ENCODE measurements around the gene LRRC27.

The LRRC27 gene

DNA sequence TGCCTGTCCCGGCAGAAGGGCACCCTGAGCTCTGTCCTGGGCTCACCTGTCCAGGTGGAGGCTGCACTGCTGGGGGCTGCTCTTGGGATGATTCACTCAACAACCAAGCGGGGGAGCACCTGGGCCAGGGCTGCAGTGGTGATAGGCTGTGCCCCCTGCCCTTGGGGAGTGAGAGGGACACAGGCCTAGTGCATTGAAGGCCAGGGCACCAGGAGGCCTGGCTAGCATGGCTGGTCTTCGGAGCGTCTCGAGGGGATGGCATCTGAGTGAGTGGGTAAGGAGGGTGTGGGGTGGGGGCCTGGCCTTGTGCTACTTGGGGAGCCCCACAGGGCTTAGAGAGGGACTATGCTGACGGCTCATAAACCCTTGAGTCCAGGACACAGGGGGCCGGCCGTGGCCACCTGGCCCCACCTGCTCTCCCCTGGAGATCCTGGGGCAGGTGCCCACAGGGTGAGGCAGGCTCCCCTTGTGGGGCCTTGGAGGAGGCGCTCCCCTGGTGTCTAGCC, 68.1 kb downstream of the LRRC27 start:
- Histone ChIP-seq H3K27ac (ENCODE audit: low read length) (no peak overlapping the region), H3K9me3 (ENCODE audit: insufficient read depth, low read length) (no peaks in the 10 kb centered on the region), H3K4me3 (ENCODE audit: low read length) (no peak overlapping the region), H4K20me1 (ENCODE audit: insufficient read depth, low read length) (0 out of 2 replicates have a peak, but pooled peaks cover 7% of the 10 kb centered on the region), H2AFZ (ENCODE audit: low read depth, low read length) (no peak overlapping the region), H3K36me3 (replicated peaks; ENCODE audit: low read depth, low read length) (no peaks in the 10 kb centered on the region), H3K4me2 (ENCODE audit: low read length) (no peak overlapping the region), H3K79me2 (ENCODE audit: low read length) (peaks cover 12% of the 10 kb centered on the region), H3K9ac (ENCODE audit: low read length) (no peak overlapping the region), H3K4me1 (ENCODE audit: low read length) (peaks cover 10% of the 10 kb centered on the region; the same call in 1 of the 2 replicates), H3K27me3 (ENCODE audit: low read depth, low read length) (no peaks in the 10 kb centered on the region)
- TF ChIP-seq, protein P1, sequence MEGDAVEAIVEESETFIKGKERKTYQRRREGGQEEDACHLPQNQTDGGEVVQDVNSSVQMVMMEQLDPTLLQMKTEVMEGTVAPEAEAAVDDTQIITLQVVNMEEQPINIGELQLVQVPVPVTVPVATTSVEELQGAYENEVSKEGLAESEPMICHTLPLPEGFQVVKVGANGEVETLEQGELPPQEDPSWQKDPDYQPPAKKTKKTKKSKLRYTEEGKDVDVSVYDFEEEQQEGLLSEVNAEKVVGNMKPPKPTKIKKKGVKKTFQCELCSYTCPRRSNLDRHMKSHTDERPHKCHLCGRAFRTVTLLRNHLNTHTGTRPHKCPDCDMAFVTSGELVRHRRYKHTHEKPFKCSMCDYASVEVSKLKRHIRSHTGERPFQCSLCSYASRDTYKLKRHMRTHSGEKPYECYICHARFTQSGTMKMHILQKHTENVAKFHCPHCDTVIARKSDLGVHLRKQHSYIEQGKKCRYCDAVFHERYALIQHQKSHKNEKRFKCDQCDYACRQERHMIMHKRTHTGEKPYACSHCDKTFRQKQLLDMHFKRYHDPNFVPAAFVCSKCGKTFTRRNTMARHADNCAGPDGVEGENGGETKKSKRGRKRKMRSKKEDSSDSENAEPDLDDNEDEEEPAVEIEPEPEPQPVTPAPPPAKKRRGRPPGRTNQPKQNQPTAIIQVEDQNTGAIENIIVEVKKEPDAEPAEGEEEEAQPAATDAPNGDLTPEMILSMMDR (IDR thresholded peaks at IDR 0.05; ENCODE audit: low read depth, low read length), result no peak
- TF ChIP-seq EZH2phosphoT487 (IDR thresholded peaks at IDR 0.05; ENCODE audit: low read depth), result no peak

DNA sequence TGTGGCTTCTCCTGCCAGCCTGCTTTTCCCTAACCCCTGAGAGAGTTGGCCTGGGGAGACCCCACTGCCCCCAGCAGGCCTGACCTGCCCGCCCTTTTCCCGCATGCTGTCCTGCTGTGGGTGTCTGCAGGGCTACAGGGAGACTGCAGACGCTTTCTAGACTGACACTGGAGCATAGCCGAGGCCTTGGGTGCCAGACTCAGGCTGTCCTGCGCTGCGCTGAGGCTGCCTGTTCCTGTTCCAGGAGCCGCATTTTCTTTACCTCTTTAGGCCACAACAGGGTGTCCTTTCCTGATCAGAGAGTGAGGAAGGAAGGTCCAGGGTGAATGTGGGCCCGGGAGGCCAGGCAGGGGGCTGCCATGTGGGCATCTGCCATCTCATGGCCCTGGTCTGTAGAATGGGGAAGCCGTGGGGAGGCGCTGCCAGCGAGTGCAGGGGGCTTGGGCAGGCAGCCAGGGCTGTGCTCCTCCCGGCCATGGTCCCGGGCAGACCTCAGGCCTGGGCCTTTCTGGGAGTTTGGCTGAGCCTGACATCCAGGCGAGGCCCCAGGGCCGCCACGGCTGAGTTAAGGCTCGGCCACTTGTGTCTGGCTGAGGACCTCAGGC, 68.7 kb downstream of the LRRC27 start:
- Histone ChIP-seq H3K27me3 (ENCODE audit: low read depth, low read length) (no peaks in the 10 kb centered on the region), H3K4me3 (ENCODE audit: low read length) (no peak overlapping the region), H3K4me2 (ENCODE audit: low read length) (no peak overlapping the region), H3K9ac (ENCODE audit: low read length) (no peak overlapping the region), H3K79me2 (ENCODE audit: low read length) (peaks cover 12% of the 10 kb centered on the region), H3K27ac (ENCODE audit: low read length) (no peak overlapping the region), H3K36me3 (replicated peaks; ENCODE audit: low read depth, low read length) (no peaks in the 10 kb centered on the region), H3K4me1 (ENCODE audit: low read length) (peaks cover 5% of the 10 kb centered on the region; the same call in 1 of the 2 replicates), H3K9me3 (ENCODE audit: insufficient read depth, low read length) (no peaks in the 10 kb centered on the region), H4K20me1 (ENCODE audit: insufficient read depth, low read length) (0 out of 2 replicates have a peak, but pooled peaks cover 7% of the 10 kb centered on the region), H2AFZ (ENCODE audit: low read depth, low read length) (no peak overlapping the region)
- TF ChIP-seq, protein P1 (IDR thresholded peaks at IDR 0.05; ENCODE audit: low read depth, low read length), result no peak
- no peak for TF ChIP-seq EZH2phosphoT487 (IDR thresholded peaks at IDR 0.05; ENCODE audit: low read depth)

DNA sequence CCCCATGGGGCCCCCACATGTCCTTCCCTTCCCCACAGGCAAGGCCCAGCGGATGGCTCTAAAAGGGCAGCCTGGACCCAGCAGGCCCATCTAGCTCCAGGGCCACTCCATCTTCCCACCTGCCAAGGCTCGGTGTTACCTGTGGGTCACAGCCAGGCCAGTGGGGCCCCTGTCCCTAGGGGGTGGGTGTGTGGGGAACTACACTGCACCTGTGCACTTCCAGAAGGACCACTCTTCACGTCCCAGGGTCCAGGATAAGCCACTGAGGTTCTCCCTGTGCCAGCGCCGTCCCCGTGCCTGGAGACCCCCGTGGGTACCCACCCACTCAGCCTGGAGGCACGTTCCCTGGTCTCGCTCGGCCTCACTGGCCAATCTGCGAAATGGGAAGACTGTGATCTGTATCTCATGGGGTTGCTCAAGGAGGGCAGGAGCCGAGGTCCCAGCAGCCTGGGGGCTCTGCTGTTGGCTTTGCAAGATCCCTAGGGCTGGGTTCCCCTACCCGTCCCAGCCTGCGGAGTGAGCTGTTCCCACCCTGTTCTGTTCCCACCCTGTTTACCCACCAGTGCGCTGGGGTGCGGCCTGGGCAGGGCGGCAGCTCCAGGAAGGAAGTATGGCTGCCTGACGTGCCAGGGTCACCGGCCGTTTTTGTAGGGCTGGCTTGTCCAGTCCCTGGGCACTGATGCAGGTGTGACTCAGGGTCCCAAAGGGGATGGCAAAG, 69.6 kb downstream of the LRRC27 start:
- peaks cover 5% of the 10 kb centered on the region; the same call in 1 of the 2 replicates for H3K4me1 ChIP-seq (ENCODE audit: low read length)
- no peak for TF ChIP-seq EZH2phosphoT487 (IDR thresholded peaks at IDR 0.05; ENCODE audit: low read depth)
- TF ChIP-seq, protein P1 (IDR thresholded peaks at IDR 0.05; ENCODE audit: low read depth, low read length), result no peak
- no peak overlapping the region for H3K27ac ChIP-seq (ENCODE audit: low read length)
- H3K4me3 ChIP-seq (ENCODE audit: low read length), result no peak overlapping the region
- H2AFZ ChIP-seq (ENCODE audit: low read depth, low read length), result no peak overlapping the region
- no peak overlapping the region for H3K4me2 ChIP-seq (ENCODE audit: low read length)
- H3K9ac ChIP-seq (ENCODE audit: low read length), result no peak overlapping the region
- no peaks in the 10 kb centered on the region for H3K9me3 ChIP-seq (ENCODE audit: insufficient read depth, low read length)
- 0 out of 2 replicates have a peak, but pooled peaks cover 7% of the 10 kb centered on the region for H4K20me1 ChIP-seq (ENCODE audit: insufficient read depth, low read length)
- peaks cover 12% of the 10 kb centered on the region for H3K79me2 ChIP-seq (ENCODE audit: low read length)
- H3K27me3 ChIP-seq (ENCODE audit: low read depth, low read length), result no peaks in the 10 kb centered on the region
- no peaks in the 10 kb centered on the region for H3K36me3 ChIP-seq (replicated peaks; ENCODE audit: low read depth, low read length)

DNA sequence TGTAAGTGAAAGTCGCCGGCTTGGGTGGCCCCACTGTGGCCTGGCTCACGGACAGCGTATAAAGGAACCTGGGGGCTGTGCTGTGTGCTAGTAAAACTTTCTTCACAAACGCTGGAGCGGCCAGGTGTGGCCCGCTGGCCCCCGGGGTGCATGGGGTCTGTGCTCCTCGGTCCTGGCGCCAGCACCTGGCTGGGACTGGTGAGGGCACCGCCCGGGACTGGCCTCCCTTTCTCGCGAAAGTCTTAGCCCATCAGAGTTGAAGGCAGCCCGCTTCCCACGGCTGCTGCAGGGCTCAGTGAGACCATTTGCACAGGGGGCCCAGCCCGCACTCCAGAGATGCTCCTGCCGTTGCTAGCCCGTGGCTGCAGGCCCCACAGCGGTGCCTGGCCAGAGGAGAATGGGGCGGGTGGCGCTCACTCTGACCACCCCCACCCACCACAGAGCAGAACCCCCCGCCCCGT, 70.8 kb downstream of the LRRC27 start:
- H3K79me2 ChIP-seq (ENCODE audit: low read length), result peaks cover 9% of the 10 kb centered on the region

More for the DNA sequence above, 70.8 kb downstream of the LRRC27 start:
- TF ChIP-seq, protein P1 (IDR thresholded peaks at IDR 0.05; ENCODE audit: low read depth, low read length), result no peak
- TF ChIP-seq EZH2phosphoT487 (IDR thresholded peaks at IDR 0.05; ENCODE audit: low read depth), result no peak
- no peaks in the 10 kb centered on the region for H3K27me3 ChIP-seq (ENCODE audit: low read depth, low read length)
- H3K4me3 ChIP-seq (ENCODE audit: low read length), result no peak overlapping the region
- H3K4me2 ChIP-seq (ENCODE audit: low read length), result no peak overlapping the region
- peaks cover 5% of the 10 kb centered on the region; the same call in 1 of the 2 replicates for H3K4me1 ChIP-seq (ENCODE audit: low read length)
- H3K9ac ChIP-seq (ENCODE audit: low read length), result no peak overlapping the region
- no peak overlapping the region for H3K27ac ChIP-seq (ENCODE audit: low read length)
- 0 out of 2 replicates have a peak, but pooled peaks cover 7% of the 10 kb centered on the region for H4K20me1 ChIP-seq (ENCODE audit: insufficient read depth, low read length)
- H3K36me3 ChIP-seq (replicated peaks; ENCODE audit: low read depth, low read length), result no peaks in the 10 kb centered on the region
- H2AFZ ChIP-seq (ENCODE audit: low read depth, low read length), result no peak overlapping the region
- no peaks in the 10 kb centered on the region for H3K9me3 ChIP-seq (ENCODE audit: insufficient read depth, low read length)

Measured in OCI-LY3 (cell line).